Osteoblast (primary cell): ENCODE results near the gene MYLK. TPM values are rescaled to one million over a fixed set of nuclear protein-coding genes. Genes with fewer than 3 reads are reported as not detected.
"Not testable (repeated sequence)": the region's sequence is repeated elsewhere in the genome, so short reads cannot be mapped to it uniquely, and the experiment has no call there.

Experiments used
- DNase-seq: peaks from one replicate; pipeline ENCODE4 v3.0.0; 2011; ENCODE audit warnings: low spot score, mixed read lengths; ENCODE audit not compliant: insufficient read length; ENCODE audit errors: missing footprints
- H2AFZ ChIP-seq: 2 replicates; pipeline ENCODE4 v1.6.0; 2011; ENCODE audit warnings: mild to moderate bottlenecking, low read length
- H3K27ac ChIP-seq: 2 replicates; pipeline ENCODE4 v1.5.1; 2011; ENCODE audit warnings: mild to moderate bottlenecking, low read depth, low read length, moderate library complexity
- H3K27me3 ChIP-seq: 2 replicates; pipeline ENCODE4 v1.6.0; 2012; ENCODE audit warnings: mild to moderate bottlenecking, control low read depth, inconsistent platforms, low read length, moderate library complexity; ENCODE audit not compliant: insufficient read depth
- H3K36me3 ChIP-seq: 2 replicates; pipeline ENCODE4 v1.5.1; 2011; ENCODE audit warnings: mild to moderate bottlenecking, low read length, control low read depth, moderate library complexity; ENCODE audit not compliant: insufficient read depth
- H3K4me1 ChIP-seq: 2 replicates; pipeline ENCODE4 v1.5.1; 2011; ENCODE audit warnings: mild to moderate bottlenecking, low read length, control low read depth, moderate library complexity; ENCODE audit not compliant: insufficient read depth
- H3K4me2 ChIP-seq: 2 replicates; pipeline ENCODE4 v1.6.0; 2011; ENCODE audit warnings: mild to moderate bottlenecking, low read length; ENCODE audit not compliant: insufficient read depth
- H3K4me3 ChIP-seq: fragments of 200-600 bp; sonication (generic); 3 replicates; pipeline ENCODE4 v1.5.1; 2012; ENCODE audit warnings: mild to moderate bottlenecking, low read length, inconsistent platforms; ENCODE audit not compliant: insufficient read depth
- H3K79me2 ChIP-seq: 2 replicates; pipeline ENCODE4 v1.6.0; 2012; ENCODE audit warnings: mild to moderate bottlenecking, low read length, control low read depth, inconsistent platforms; ENCODE audit not compliant: insufficient read depth
- H3K9me3 ChIP-seq: 2 replicates; pipeline ENCODE4 v1.5.1; 2011; ENCODE audit warnings: low read depth, low read length, control low read depth
- H4K20me1 ChIP-seq: 2 replicates; pipeline ENCODE4 v1.6.0; 2012; ENCODE audit warnings: mild to moderate bottlenecking, low read length, control low read depth; ENCODE audit not compliant: insufficient read depth
- total RNA-seq: library from RNA; depleted of rRNA; stranded (reverse); fragments of >200 nt; gene quantifications from 2 replicates; pipeline ENCODE4 v1.2.3, GENCODE V29; 2012
- TF ChIP-seq, protein P1 (sequence below): IDR thresholded peaks from 2 replicates; pipeline ENCODE4 v1.5.1; 2011; ENCODE audit warnings: mild to moderate bottlenecking, low read depth, low read length, moderate library complexity; ENCODE audit errors: extremely low read depth

Gene MYLK
- total RNA-seq, 1 donor = 268 TPM

DNA sequence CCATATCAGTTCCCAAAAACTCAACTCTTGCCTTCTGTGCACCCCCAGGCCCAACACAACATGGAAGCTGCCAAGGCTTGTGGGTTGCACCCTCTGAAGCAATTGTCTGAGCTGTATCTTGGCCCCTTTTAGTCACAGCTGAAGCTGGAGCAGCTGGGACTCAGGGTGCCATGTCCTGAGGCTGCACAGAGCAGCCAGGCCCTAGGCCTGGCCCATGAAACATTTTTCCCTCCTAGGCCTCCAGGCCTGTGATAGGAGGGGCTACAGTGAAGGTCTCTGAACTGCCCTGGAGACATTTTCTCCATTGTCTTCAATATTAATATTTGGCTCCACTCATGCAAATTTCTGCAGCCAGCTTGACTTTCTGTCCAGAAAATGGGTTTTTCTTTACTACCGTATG lies 8.1 kb upstream of the MYLK start:
- no peaks in the 10 kb centered on the region for H4K20me1 ChIP-seq
- H3K4me3 ChIP-seq = no peak overlapping the region
- H3K79me2 ChIP-seq = no peaks in the 10 kb centered on the region
- TF ChIP-seq, protein P1, sequence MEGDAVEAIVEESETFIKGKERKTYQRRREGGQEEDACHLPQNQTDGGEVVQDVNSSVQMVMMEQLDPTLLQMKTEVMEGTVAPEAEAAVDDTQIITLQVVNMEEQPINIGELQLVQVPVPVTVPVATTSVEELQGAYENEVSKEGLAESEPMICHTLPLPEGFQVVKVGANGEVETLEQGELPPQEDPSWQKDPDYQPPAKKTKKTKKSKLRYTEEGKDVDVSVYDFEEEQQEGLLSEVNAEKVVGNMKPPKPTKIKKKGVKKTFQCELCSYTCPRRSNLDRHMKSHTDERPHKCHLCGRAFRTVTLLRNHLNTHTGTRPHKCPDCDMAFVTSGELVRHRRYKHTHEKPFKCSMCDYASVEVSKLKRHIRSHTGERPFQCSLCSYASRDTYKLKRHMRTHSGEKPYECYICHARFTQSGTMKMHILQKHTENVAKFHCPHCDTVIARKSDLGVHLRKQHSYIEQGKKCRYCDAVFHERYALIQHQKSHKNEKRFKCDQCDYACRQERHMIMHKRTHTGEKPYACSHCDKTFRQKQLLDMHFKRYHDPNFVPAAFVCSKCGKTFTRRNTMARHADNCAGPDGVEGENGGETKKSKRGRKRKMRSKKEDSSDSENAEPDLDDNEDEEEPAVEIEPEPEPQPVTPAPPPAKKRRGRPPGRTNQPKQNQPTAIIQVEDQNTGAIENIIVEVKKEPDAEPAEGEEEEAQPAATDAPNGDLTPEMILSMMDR = no peak
- no peaks in the 10 kb centered on the region for H3K4me1 ChIP-seq
- H3K9me3 ChIP-seq = peaks cover 3% of the 10 kb centered on the region
- no peaks in the 10 kb centered on the region for H3K27me3 ChIP-seq
- no peak overlapping the region for H3K27ac ChIP-seq
- H3K4me2 ChIP-seq = no peak overlapping the region
- no peak overlapping the region for H2AFZ ChIP-seq
- no peaks in the 10 kb centered on the region for H3K36me3 ChIP-seq
- no peak for DNase-seq

DNA sequence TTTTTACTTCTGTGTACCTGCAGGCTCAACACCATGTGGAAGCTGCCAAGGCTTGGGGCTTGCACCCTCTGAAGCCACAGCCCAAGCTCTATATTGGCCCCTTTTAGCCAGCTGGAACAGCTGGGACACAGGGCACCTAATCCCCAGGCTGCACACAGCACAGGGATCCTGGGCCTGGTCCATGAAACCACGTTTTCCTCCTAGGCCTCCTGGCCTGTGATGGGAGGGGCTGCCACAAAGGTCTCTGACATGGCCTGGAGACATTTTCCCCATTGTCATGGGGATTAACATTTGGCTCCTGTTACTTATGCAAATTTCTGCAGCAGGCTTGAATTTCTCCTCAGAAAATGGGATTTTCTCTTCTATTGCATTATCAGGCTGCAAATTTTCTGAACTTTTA lies 6.9 kb upstream of the MYLK start:
- H4K20me1 ChIP-seq, H3K79me2 ChIP-seq, H3K27ac ChIP-seq, DNase-seq, H3K4me3 ChIP-seq, H3K27me3 ChIP-seq, H3K4me1 ChIP-seq, H3K9me3 ChIP-seq, H3K4me2 ChIP-seq, H3K36me3 ChIP-seq, H2AFZ ChIP-seq: not testable (repeated sequence)

DNA sequence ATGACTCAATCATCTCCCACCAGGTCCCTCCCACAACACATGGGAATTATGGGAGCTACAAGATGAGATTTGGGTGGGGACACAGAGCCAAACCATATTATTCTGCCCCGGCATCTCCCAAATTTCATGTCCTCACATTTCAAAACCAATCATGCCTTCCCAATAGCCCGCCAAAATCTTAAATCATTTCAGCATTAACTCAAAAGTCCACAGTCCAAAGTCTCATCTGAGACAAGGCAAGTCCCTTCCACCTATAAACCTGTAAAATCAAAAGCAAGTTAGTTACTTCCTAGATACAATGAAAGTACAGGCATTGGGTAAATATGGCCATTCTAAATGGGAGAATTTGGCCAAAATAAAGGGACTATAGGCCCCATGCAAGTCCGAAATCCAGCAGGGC lies 6.0 kb upstream of the MYLK start:
- not testable (repeated sequence) for H2AFZ ChIP-seq, H3K4me3 ChIP-seq, H3K9me3 ChIP-seq, H3K4me1 ChIP-seq, H3K36me3 ChIP-seq, H3K79me2 ChIP-seq, H3K27ac ChIP-seq, DNase-seq, H3K27me3 ChIP-seq, H3K4me2 ChIP-seq, H4K20me1 ChIP-seq

DNA sequence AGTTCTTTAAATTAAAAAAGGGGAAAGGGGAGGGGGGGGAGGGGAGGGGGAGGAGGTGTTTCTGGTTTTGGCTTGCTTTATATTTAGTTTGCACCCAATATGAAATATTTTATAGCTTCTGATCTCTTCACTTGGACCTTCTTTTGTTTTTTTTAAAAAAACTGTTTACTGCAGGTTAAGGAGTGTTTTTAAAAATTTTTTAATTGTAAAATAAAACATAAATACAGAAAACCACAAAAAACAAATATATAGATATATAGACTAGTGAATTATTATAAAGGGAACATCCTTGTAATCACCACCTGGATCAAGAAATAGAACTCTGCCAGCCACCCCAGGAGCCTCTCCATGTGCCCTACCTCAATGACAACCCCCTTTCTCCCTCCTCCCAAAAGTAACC lies 861 bp upstream of the MYLK start:
- Histone ChIP-seq H3K79me2 (peaks cover 40% of the 10 kb centered on the region), H3K4me1 (peaks cover 25% of the 10 kb centered on the region), H3K27ac (no peak overlapping the region), H4K20me1 (peaks cover 14% of the 10 kb centered on the region), H3K9me3 (no peaks in the 10 kb centered on the region), H3K36me3 (no peaks in the 10 kb centered on the region), H3K4me2 (peak overlapping the region; percentile 87), H3K27me3 (no peaks in the 10 kb centered on the region), H3K4me3 (peak overlapping the region; percentile 77), H2AFZ (no peak overlapping the region)
- TF ChIP-seq, protein P1 = no peak
- DNase-seq = no peak

DNA sequence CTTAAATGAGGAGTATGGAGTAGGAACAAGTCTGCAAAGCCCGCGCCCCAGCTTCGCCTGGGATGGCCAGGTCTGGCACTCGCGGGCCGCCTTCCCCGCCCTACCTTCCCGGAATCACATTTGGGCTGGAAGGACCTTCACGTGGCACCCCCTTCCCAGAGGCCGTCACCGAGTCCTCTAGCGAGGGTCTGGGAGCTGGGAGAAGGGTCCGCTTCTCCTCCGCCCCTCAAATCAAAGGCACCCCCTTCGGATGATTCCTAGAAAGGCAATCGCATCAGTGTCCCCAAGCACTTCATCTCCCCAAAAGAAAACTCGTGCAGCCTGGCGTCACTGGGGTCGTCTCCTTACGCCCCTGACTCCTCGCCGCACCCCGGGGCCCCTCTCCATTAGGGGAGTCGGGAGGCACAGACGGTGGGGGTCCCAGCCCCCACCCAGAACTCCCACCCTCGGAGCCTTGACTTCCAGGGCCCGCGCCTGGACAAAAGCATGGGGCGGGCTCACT lies 380 bp downstream of the MYLK start:
- peak overlapping the region; percentile 4 for H2AFZ ChIP-seq
- no peak overlapping the region for H3K27ac ChIP-seq
- H3K36me3 ChIP-seq = peaks cover 6% of the 10 kb centered on the region
- H3K4me3 ChIP-seq = peak overlapping the region; percentile 81
- H3K27me3 ChIP-seq = no peaks in the 10 kb centered on the region
- H3K4me2 ChIP-seq = peak overlapping the region; percentile 76
- peaks cover 14% of the 10 kb centered on the region for H4K20me1 ChIP-seq
- no peaks in the 10 kb centered on the region for H3K9me3 ChIP-seq
- H3K4me1 ChIP-seq = peaks cover 25% of the 10 kb centered on the region
- TF ChIP-seq, protein P1 = no peak
- no peak for DNase-seq
- H3K79me2 ChIP-seq = peaks cover 49% of the 10 kb centered on the region
